ENCODE data around the gene GATC.
"Not testable (repeated sequence)": the region's sequence is repeated elsewhere in the genome, so short reads cannot be mapped to it uniquely, and the experiment has no call there.

Gene GATC

DNA sequence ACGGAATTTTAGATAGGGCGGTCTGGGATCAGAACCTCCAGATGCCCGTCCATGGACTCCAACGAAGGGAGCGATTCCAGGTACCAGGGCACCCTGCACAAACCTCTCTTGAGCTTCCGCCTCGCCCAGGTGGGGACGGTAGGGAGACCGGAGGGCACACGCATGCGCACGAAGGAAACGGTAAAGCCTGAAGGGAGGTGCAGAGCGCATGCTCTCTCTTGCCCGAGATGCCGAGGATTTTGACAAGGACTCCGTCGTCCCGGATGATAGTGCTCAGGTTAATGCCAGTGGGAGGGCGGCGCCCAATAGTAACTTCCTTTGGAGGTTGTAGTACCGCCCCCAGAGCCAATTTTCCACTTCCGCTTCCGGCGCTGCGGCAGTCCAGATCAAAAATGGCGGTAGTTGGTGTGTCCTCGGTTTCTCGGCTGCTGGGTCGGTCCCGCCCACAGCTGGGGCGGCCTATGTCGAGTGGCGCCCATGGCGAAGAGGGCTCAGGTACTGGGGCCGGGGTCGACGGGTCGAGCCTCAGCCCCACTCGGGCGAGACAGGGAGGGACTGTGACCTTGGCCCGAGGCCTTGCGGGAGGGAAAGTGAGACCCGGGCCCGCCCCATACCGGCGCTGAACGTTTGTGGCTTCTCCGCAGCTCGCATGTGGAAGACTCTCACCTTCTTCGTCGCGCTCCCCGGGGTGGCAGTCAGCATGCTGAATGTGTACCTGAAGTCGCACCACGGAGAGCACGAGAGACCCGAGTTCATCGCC, 8.3 kb upstream of the GATC start, which contains the start of gene COX6A1:
TSS of gene COX6A1 (plus strand) at position 379 of the 760 bp plus-strand sequence. CDS start at position 393, 14 bp downstream.
- DNase-seq (ENCODE audit: low spot score): peak; percentile 98

DNA sequence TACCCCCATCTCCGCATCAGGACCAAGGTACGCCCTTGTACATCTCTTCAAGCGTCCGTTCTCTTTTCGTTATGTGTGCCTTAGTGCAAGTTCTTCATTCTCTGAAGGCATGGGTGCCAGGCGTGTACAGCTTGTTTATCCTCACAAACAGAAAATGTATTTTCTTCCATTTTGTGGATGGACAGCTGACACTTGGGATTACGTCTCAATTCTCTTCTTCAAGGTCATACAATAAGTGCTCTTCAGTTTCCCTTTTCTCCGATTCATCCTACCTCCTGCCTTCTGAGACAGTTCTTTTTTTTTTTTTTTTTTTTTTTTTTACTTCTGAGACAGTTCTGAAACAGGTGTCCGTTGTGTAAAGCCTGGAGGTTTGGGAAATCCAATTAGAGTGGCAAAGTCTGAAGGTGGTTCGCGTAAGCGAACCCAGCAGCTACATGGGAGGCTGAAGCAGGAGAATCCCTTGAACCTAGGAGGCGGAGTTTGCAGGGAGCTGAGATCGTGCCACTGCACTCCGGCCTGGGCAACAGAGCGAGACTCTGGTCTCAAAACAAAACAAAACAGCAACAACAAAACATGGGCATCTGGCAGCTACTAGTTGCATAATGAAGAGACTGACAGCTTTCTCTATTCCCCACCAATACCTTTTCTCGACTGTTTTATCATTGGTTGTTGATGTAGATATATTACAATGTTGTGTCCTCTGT, 7.6 kb upstream of the GATC start:
- no peak for DNase-seq (ENCODE audit: low spot score)

DNA sequence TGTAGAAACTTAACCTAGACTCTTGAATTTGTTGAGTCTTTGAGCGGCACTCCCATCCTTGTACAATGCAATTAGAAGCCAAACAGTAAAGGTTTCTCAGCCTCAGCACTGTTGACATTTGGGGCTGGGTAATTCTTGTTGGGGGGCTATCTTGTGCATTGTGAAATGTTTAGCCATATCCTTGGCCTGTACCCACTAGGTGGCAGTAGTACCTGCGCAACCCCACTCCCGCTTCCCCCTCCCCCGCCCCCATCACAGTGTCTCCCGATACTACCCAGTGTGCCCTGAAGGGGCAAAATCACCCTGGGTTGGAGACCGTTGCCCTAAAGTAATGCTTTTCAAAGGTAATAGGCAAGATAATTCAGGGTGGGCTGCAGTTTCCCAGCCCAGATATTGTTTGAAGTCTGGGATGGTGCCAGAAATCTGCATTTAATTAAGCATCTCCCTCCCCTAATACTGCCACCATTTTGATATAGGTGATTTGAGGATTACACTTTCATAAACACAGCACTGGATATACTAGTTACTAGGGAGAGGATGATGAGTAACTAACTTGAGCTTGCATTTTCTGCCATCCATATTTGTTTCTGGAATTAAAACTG, 6.5 kb upstream of the GATC start:
- DNase-seq (ENCODE audit: low spot score): peak; percentile 56

DNA sequence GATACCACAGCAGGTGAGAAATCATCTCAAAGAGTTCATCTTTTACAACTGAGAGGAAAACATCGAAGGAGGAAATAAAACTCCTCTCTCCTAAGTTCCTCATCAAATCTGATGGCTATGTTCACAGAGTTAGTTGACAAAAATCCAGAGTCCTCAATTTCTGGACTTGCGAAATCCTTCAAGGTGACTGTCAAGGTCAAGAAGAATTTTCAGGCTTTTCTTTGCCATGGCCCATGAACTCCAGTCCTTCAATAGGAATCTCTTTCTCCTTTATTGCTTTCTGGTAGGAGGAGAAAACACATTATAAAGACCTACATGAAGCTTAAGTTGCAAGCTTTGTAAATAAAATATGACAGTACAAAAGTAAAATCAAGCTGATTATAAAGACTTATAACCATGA, 1.6 kb upstream of the GATC start:
- no peak for DNase-seq (ENCODE audit: low spot score)

DNA sequence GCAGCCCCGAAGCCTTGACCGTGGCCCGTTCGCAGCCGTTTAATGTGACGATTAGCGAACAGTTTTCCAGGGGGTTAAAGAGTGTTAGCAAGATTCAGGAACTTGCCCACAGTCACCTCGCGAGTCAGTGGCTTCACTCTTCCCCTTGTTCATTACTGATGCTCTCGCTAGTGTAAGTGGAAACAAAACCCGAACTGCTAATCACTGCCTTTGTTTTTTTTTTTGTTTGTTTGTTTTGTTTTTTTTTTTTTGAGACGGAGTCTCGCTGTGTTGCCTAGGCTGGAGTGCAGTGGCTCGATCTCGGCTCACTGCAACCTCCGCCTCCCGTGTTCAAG, 567 bp downstream of the GATC start:
- not testable (repeated sequence) for DNase-seq (ENCODE audit: low spot score)

DNA sequence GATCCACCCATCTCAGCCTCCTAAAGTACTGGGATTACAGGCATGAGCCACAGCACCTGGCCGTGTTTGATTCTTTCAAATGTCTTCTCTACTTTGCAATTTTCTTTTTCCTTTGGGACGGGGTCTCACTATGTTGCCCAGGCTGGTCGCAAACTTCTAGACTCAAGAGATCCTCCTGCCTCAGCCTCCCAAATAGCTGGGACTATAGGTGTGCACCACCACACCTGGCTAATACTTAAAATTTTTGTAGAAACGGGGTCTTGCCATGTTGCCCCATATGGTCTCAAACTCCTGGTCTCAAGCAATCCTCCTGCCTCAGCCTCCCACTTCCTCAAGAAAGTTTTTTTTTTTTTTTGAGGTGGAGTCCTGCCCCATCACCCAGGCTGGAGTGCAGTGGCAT, 1.7 kb downstream of the GATC start:
- DNase-seq (ENCODE audit: low spot score): no peak

DNA sequence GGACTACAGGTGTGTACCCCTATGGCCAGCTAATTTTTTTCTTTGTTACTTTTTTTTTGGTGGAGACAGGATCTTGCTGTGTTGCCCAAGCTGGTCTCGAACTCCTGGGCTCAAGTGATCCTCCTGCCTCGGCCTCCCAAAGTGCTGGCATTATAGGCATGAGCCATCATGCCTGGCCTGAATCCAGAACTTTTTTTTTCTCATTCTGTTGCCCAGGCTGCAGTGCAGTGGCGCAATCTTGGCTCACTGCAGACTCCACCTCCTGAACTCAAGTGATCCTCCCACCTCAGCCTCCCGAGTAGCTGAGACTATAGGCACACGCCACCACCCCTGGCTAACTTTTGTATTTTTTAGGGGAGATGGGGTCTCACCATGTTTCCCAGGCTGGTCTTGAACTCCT, 6.3 kb downstream of the GATC start:
- not testable (repeated sequence) for DNase-seq (ENCODE audit: low spot score)

DNA sequence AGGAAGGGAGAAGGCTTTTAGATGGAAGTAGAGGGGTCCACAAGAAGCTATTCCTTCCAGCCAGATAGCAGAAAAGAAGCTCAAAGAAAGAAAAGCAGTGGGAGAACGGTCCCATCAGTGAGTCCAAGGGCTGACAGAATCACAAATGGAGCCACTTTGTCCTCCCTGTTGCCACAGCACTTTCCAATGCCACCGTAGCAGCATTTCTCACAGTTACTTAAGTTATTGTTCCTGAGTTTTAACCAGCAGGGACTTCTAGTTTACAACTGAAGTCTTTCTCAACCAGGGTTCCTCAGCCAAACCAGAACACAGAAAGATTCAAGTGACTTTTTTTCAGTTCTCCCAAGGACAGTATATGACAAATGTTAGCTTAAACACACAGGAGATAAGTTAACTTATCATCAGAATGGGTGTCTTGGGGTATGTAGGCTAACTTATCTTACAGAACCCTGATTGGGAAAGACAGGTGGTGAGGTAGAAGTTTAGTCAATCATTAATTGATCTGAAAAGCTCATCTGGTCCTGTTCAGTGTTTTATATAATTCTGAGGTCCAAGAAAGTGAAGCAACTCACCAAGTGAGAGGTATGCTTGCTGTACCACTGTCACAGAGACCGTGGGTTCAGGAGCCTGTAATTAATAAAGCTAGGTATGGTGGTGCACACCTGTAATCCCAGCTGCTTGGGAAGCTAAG, 7.0 kb downstream of the GATC start:
- no peak for DNase-seq (ENCODE audit: low spot score)

DNA sequence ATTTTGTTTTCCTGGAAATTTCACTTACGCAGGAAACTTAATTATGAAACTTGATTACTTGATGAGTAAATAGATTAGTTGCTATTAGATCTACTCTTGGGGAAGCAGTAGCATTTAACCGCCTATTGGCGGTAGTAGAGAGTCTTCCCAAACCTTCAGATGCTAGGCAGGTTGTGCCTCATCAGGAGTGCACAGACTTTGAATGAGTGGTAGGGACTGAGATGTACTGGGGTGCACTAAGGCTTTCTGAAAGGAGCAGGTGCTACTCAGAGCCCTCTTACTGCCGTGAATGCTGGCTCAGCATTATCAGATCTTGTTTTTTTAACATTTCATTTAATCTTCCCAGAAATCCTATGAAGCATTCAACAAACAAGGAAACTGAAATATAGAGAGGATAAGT, 7.7 kb downstream of the GATC start:
- DNase-seq (ENCODE audit: low spot score): no peak

DNA sequence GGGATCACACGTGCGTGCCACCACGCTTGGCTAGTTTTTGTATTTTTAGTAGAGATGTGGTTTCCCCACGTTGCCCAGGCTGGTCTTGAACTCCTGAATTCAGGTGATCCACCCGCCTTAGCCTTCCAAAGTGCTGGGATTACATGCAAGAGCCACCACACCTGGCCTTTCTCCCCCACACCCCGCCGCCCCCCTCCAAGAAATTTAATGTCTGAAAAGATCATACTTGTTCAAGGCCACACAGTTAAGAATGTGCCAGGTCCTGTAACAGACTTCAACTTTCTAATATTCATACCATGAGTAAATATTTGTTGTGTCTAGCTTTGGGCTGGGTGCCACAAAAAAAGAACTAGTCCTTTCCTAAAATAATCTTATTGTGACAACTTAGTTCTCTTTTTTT, 9.1 kb downstream of the GATC start:
- DNase-seq (ENCODE audit: low spot score): no peak

DNA sequence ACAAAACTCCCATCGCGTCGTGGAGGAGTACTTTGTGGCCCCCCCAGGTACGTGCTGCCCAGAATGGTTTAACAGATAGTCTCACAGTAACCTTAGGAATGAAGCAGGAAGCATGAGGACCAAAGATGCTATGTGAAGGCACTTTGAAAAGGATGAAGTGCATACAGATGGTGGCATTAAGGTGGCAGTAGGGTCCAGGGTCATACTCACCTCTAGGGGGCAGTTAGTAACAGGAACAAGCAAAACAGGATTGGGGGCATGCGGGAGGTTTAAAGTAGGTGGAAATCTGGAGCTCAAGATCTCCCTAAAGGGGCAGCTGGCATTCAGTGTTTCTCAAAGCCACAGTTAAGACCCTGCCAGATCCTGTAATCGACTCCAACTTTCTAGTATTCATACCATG, 10.9 kb downstream of the GATC start:
- DNase-seq (ENCODE audit: low spot score): no peak

DNA sequence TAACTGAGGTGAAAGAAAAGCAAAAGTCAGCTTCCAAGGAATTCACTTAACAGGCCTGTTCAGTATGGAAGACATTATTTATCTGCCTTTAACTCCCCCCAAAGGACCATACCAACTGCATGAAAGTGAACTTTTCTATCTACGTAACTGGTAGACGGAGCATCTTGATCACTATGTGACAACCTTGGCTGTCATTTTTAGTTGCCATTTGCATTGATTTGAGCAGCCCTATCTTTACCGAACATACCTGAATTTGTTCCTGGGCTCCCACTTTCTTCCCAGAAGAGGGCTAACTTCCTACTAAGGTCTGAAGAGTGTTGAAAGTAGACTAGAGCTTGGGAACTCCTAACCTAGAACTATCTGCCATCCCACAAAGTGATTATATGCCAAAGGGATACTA, 13.9 kb downstream of the GATC start:
- DNase-seq (ENCODE audit: low spot score): no peak

DNA sequence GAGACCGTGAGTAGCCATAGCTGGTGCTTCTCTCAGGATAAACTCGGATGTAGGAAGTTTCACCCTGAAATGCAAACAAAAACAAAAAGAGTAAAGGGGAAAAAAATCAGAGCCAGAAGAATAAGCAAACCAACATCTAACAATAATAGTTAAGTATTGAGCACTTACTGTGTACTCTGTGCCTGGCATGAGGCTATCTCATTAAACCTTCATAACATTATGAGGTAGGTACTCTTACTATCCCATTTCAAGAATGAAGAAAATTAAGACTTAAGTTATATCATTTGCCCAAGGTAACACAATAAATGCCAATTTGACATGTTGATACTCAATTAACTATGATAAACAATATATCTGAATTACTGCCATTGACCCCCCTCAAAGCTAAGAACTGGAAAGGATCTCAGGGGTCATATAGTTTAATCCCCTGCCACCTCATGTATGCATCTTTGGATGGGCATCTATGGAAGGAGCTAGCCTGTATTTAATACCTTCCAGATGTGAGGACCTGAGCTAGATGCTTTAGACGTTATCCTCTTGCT, 15.9 kb downstream of the GATC start:
- DNase-seq (ENCODE audit: low spot score): no peak

DNA sequence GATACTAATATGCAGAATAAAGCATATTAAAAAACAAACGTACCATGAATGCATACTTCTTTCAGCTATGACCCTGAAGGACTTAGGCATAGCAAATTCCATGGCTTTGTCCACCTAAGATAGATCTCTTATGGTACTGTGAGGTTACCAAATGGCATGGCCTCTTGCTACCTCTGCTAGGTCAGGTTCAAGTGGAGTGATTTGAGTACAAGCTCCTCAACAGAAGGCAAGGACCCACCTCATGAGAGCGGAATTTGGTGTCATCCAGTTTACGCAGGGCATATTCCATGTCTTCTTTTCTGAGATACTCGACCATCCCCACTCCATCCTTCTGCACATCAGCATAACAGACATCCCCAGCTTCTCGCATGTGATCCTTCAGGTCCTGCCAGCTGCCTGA, 17.5 kb downstream of the GATC start:
- DNase-seq (ENCODE audit: low spot score): no peak

DNA sequence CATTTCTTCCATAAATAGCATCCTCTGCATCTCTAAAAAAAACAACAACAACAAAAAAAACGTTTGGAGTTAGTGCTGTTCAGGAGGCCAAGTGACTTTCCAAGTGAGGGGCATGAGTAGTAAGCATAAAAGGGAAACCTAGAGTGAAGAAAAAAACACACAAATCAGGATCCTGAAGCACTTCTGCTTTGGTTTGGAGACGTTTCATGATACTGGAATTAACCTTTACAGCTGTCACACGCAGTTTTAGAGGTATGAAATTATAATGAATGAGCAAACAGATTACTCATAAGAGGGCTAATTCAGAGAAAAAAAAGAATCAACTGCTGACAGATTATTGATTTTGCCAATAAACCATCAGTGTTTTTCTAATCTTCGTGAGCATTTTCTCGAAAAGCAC, 19.5 kb downstream of the GATC start:
- DNase-seq (ENCODE audit: low spot score): no peak

DNA sequence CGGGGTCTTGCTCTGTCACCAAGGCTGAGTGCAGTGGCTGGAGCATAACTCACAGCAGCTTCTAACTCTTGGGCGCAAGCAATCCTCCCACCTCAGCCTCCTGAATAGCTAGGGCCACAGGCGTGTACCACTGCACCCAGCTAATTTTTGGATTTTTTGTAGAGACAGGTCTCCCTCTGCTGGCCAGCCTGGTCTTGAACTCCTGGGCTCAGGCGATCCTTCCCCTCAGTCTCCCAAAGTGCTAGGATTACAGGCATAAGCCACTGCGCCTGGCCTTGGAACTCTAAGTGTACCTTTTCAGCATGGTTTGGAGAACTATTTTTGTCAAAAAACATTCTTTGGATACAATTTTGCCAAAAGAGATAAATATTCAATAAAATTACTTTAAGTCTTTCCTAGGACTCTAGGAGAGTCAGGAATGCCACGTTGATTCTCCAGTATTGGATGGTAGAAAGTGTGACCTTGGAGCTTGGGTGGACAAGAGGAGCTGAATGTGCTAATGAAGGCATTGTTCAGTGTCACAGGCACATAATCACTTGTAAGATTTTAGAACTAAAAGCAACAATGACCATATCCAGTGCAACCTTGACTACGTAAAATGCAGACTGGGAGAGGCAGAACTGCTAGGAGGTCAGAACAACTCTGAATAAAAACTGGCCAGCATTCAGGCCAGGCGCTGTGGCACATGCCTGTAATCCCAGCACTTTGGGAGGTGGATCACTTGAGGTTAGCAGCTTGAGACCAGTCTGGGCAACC, 20.5 kb downstream of the GATC start:
- DNase-seq (ENCODE audit: low spot score): peak; percentile 40

DNA sequence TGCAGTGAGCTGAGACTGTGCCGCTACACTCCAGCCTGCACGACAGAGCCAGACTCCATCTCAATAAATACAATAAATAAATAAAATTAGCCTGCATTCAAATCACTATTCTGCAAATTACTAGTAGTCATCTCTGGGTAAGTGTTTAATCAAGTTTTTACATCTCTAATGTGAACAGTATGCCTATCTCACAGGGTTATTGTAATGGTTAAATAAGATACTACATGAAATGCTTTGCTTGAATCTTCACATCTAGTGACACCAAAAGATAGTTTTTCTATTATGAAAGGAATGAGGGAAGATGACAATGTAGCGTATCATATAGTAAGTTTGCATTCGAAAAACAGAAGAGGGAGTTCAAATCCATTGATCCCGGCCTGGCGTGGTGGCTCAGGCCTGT, 21.2 kb downstream of the GATC start:
- DNase-seq (ENCODE audit: low spot score): no peak

DNA sequence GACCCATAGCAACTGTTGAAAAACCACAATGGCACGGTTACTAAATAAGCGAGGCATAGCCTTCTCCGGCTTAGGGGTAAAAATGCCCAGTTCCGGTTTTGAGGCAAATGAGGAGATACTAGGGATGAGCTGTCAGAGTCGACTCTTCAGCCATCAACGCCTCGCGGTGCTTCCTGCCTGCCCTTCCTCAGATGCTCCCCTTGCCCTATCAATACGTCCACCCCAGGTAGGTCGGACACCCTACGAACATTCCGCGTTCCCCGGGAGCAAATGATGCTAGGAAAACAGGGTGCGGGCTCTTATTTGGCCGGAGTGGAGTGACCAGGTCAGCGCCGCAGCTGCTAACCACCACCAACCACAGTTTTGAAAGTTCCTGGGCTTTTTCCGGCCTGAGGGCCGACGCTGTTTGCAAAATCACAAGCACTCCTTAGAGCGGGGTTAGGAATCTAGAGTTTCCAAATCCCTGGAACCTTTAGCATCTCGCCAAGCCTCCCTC, 22.1 kb downstream of the GATC start:
- DNase-seq (ENCODE audit: low spot score): no peak

DNA sequence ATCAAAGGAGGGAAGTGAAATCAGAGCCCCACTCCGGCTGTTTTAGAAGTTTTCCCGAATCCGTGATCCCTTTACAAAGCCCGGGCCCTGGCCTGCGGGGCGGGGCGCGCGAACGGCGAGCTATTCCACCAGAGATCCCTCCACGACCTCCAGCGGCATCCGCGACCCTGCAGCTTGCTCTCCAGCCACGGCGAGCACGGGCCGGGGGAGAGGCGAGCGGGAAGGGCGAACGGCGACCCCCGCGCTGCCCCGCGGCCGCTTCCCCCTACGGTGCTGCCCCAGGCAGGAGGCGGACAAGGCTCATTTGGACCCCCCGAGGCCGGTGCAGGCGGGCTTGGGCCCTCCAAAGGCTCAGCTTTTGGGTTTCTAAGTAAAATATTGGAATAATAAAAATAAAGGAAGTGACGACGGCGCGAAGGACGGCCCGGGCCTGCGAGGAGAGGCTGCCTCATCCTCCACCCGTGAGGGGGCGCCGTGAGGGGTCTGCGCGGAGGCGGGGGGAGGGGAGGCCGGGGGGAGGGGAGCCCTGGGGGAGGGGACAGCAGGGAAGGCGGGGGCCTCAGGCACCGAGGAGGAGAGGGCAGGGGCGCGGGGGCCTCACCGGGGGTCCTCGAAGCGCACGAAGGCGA, 22.7 kb downstream of the GATC start:
- no peak for DNase-seq (ENCODE audit: low spot score)

DNA sequence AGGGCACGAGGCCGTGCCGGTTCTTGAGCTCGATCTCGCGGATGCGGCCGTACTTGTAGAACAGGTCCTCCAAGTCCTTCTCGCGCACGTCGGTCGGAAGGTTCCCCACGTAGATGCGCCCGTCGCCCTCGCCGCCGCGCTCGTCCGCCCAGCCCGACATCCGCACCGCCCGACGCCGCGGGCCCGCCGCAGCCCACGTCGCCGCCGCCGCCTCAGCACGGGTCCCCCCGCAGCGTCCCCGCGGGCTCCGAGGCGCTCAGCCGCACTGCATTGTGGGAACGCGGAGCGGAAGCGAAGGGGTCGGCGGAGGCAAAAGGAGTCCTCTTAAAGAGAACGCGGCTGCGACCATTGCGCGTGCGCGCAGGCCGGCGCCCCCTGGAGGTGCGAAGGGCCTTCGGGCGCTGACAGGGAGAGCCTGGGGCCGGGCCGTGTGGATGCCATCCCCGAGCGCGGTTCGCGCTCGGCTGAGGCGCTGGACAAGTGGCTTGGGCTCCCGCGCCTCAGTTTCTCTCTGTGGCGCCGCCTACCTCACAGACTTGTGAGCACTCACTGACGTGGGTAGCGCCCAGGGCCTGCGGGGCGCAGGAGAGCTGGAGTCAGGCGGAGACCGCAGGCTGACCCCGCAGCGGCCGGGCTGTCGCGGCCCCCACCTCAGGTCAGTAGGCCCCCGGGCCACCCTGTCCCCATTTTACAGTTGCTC, 23.4 kb downstream of the GATC start, which contains the start of gene SRSF9:
TSS of gene SRSF9 (minus strand) at position 299 of the 700 bp plus-strand sequence. CDS start at position 160, 139 bp downstream.
- DNase-seq (ENCODE audit: low spot score): peak; percentile 95
